ENCODE results near the gene USP10.

DNA sequence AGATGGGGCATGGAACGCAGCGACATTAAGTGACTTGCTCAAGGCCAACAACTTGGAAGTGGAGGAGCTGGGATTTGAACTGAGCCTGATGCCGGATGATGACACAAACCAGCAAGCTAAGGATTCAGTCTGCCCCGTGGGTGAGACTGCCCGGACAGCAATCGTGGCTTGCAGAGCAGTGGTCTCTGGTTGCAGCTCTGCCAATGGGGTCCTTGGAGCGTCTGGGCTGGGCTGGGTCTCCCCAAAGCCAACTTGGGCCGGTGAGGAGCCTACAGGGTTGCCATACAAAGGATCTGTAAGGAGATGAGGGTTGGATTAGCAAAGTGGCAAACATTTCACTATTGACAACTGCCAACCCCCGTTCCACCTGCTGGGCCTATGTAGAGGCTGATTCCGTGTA lies 117.4 kb downstream of the USP10 start:
- TF ChIP-seq CTCF (IDR thresholded peaks at IDR 0.05) (no peak), FOXS1 (CRISPR knock-in tag; IDR thresholded peaks at IDR 0.05) (no peak), MYC (IDR thresholded peaks at IDR 0.05; ENCODE audit: borderline replicate concordance, low read length) (no peak), RARB (CRISPR knock-in tag; IDR thresholded peaks at IDR 0.05) (no peak), PBX3 (IDR thresholded peaks at IDR 0.05) (no peak), USF2 (IDR thresholded peaks at IDR 0.05) (no peak), POLR2A (IDR thresholded peaks at IDR 0.05; ENCODE audit: low read length) (no peak), NFE2L2 (conservative IDR thresholded peaks at IDR 0.05; ENCODE audit: low read length) (no peak), POLR2AphosphoS2 (conservative IDR thresholded peaks at IDR 0.05; ENCODE audit: low read length) (no peak), RFX5 (IDR thresholded peaks at IDR 0.05) (no peak), RAD21 (conservative IDR thresholded peaks at IDR 0.05 in 1 of 2, IDR thresholded peaks at IDR 0.05 in 1 of 2) (no peak)

Measured in A549 (cell line).